ENCODE results near the gene ARID3C.

ARID3C gene

GRCh38 chr9:34603610-34604231 is 25.1 kb downstream of the ARID3C start:
- peak; percentile 90 for TF ChIP-seq CTCF (IDR thresholded peaks at IDR 0.05; ENCODE audit: low read depth, low read length)
- DNase-seq (ENCODE audit: extremely low read depth, low read depth): peak; percentile 19

- no peak for TF ChIP-seq CTCF (IDR thresholded peaks at IDR 0.05; ENCODE audit: low read depth, low read length)
- no peak for DNase-seq (ENCODE audit: extremely low read depth, low read depth)
Measured at GRCh38 chr9:34601937-34602573, 26.8 kb downstream of the ARID3C start.

GRCh38 chr9:34600908-34601307 is 28.0 kb downstream of the ARID3C start:
- DNase-seq (ENCODE audit: extremely low read depth, low read depth): no peak
- no peak for TF ChIP-seq CTCF (IDR thresholded peaks at IDR 0.05; ENCODE audit: low read depth, low read length)

- TF ChIP-seq CTCF (IDR thresholded peaks at IDR 0.05; ENCODE audit: low read depth, low read length): no peak
- no peak for DNase-seq (ENCODE audit: extremely low read depth, low read depth)
Measured at GRCh38 chr9:34599546-34599945, 29.3 kb downstream of the ARID3C start.

- DNase-seq (ENCODE audit: extremely low read depth, low read depth): no peak
- no peak for TF ChIP-seq CTCF (IDR thresholded peaks at IDR 0.05; ENCODE audit: low read depth, low read length)
Measured at GRCh38 chr9:34594177-34594576, 34.7 kb downstream of the ARID3C start.

- no peak for TF ChIP-seq CTCF (IDR thresholded peaks at IDR 0.05; ENCODE audit: low read depth, low read length)
Measured at GRCh38 chr9:34592895-34593601, 35.8 kb downstream of the ARID3C start.

More at GRCh38 chr9:34592895-34593601, 35.8 kb downstream of the ARID3C start:
- no peak for DNase-seq (ENCODE audit: extremely low read depth, low read depth)

Measured in AG09319 (cell line).